Aorta (tissue), 4 donors: ENCODE measurements around the gene MICAL2. TPM values are rescaled to one million over a fixed set of nuclear protein-coding genes. Genes with fewer than 3 reads are reported as not detected.

Experiments
- microRNA-seq, 2 donors: library from miRNA; unstranded; fragments of <30 nt; microRNA quantifications; one replicate each; pipeline ENCODE4 v1.2.0, GENCODE V29; 2020
- polyA plus RNA-seq, 2 donors: library from polyadenylated mRNA; stranded (reverse); fragments of 200-250 nt; gene quantifications; one replicate each; pipeline ENCODE4 v1.2.3, GENCODE V29; 2013
- total RNA-seq, 2 donors: library from RNA; stranded (reverse); fragmentation: NEBNext Ultra II Directional; extraction: Animal tissue kit (Norgen Biotek cat#: 25700); gene quantifications; one replicate each; pipeline ENCODE4 v1.2.1, GENCODE V29; 2021
- donor health status: healthy with polysubstance abuse.
- donor health status: Bipolar disorder and iron deficiency.
- donor health status: DM: no; HTN: no; CAD: no.
- donor health status: DM: yes; HTN: yes; CAD: no.

Gene MICAL2
- total and polyA plus RNA-seq, 4 donors, result 87.7 to 605 (median 280) TPM

Small RNA genes within 50 kb of the gene (microRNA-seq; reads per million reads assigned to microRNA genes)
- 0 reads per million in 2 donors for gene MIR6124

Other genes starting within 250 kb of the MICAL2 start
- gene DKK3, start 102.0 kb upstream of the MICAL2 start, total RNA-seq, result 100 to 1,000 TPM; 250 to 313 TPM
- gene DKK3, start 102.0 kb upstream of the MICAL2 start, polyA plus RNA-seq, result 100 to 1,000 TPM; 471 to 938 TPM